ENCODE measurements around the gene CACNG8.

DNA sequence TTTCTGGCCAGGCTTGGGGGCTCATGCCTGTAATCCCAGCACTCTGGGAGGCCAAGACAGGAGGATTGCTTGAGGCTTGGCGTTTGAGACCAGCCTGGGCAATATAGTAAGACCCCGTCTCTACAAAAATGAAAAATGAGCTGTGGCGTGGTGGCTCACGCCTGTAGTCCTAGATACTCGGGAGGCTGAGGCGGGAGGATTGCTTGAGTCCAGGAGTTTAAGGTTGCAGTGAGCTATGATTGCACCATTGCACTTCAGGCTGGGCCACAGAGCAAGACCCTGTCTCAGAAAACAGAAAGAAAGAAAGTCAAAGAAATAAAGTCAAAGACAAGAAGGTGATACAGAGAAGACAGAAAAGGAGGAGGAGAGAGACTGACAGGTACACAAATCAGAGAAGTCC is 26.2 kb downstream of the CACNG8 start:
- TF ChIP-seq, protein P1, sequence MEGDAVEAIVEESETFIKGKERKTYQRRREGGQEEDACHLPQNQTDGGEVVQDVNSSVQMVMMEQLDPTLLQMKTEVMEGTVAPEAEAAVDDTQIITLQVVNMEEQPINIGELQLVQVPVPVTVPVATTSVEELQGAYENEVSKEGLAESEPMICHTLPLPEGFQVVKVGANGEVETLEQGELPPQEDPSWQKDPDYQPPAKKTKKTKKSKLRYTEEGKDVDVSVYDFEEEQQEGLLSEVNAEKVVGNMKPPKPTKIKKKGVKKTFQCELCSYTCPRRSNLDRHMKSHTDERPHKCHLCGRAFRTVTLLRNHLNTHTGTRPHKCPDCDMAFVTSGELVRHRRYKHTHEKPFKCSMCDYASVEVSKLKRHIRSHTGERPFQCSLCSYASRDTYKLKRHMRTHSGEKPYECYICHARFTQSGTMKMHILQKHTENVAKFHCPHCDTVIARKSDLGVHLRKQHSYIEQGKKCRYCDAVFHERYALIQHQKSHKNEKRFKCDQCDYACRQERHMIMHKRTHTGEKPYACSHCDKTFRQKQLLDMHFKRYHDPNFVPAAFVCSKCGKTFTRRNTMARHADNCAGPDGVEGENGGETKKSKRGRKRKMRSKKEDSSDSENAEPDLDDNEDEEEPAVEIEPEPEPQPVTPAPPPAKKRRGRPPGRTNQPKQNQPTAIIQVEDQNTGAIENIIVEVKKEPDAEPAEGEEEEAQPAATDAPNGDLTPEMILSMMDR (optimal IDR thresholded peaks at IDR 0.05 in 1 of 3, IDR thresholded peaks at IDR 0.05 in 1 of 3, conservative IDR thresholded peaks at IDR 0.05 in 1 of 3; ENCODE audit: extremely low read depth in 1 of 3, insufficient read depth in 2 of 3, low read length in 3 of 3): no peak
- TF ChIP-seq EZH2 (IDR thresholded peaks at IDR 0.05; ENCODE audit: low read length): no peak
